Measurements from ENCODE around the gene MTCH1. TPM values are rescaled to one million over a fixed set of nuclear protein-coding genes. Genes with fewer than 3 reads are reported as not detected.

Gene MTCH1
- total and polyA plus RNA-seq, 2 of the 4 experiments (the other 2 are of a cell fraction) = 215 to 263 TPM

DNA sequence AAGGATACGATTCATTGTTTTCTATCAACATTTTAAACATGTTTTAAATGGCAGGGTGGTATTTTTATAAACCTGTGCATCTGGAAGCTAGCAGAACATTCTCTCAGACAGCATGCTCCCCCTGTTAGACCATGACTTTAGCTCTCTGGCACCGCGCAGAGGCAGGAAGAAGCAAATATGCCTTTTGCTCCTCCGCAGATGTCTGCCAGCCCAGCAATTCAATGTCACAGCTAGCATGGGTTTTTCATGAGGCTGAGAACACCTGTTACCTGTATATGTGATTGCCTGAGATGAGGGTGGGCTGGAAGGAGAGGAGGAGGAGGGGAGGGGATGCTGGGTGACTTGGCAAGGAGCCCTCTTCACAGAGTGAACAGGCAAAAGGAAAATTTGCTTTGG, 6.7 kb downstream of the MTCH1 start:
- Histone ChIP-seq H3K56ac (ENCODE audit: extremely low read depth, insufficient read depth, low read length) (no peak overlapping the region), H3K14ac (replicated peaks; ENCODE audit: low read depth, low read length) (no peak overlapping the region), H3K79me1 (ENCODE audit: low read depth in 1 of 2, low read length in 2 of 2) (peaks cover 40 to 88% of the 10 kb centered on the region in 2 experiments), H4K5ac (ENCODE audit: low read depth, low read length) (no peak overlapping the region), H2AK5ac (ENCODE audit: low read depth, low read length) (no peak overlapping the region), H2BK20ac (ENCODE audit: low read depth, low read length) (no peak overlapping the region), H3K23ac (ENCODE audit: low read depth, low read length) (no peak overlapping the region), H3K9me1 (ENCODE audit: insufficient read depth, low read length) (peaks cover 18% of the 10 kb centered on the region), H3K4me3 (ENCODE audit: insufficient read depth, low read depth, low read length) (no peak overlapping the region), H2BK120ac (ENCODE audit: low read depth, low read length) (no peak overlapping the region), H4K20me1 (ENCODE audit: insufficient read depth, low read length) (peaks cover 82% of the 10 kb centered on the region), H3K27me3 (ENCODE audit: control insufficient read depth, insufficient read depth, low read length) (no peaks in the 10 kb centered on the region), H4K91ac (ENCODE audit: insufficient read depth, low read depth, low read length) (no peak overlapping the region), H2BK15ac (ENCODE audit: low read depth, low read length) (no peak overlapping the region), H2BK5ac (ENCODE audit: low read depth, low read length, poor library complexity, severe bottlenecking) (no peak overlapping the region), H3K18ac (ENCODE audit: low read depth, low read length) (no peak overlapping the region), H3K4me1 (ENCODE audit: control insufficient read depth, insufficient read depth, low read length) (peaks cover 13% of the 10 kb centered on the region), H3K36me3 (ENCODE audit: control insufficient read depth, insufficient read depth, low read length) (peaks cover 58% of the 10 kb centered on the region), H2AK9ac (replicated peaks; ENCODE audit: low read depth, low read length, poor library complexity) (no peak overlapping the region), H3K4me2 (ENCODE audit: low read depth, low read length) (no peak overlapping the region), H3K9me3 (ENCODE audit: control insufficient read depth, insufficient read depth, low read length) (no peaks in the 10 kb centered on the region), H3K4ac (ENCODE audit: low read depth, low read length) (no peak overlapping the region), H3K9ac (ENCODE audit: low read depth, low read length) (no peak overlapping the region), H2AFZ (replicated peaks; ENCODE audit: low read length, poor library complexity) (no peak overlapping the region), H3K27ac (ENCODE audit: insufficient read depth, low read length) (no peak overlapping the region), H4K8ac (ENCODE audit: low read depth in 2 of 2, low read length in 2 of 2) (no peak overlapping the region)
- 79% methylated on average over 3 of the region's 4 CpGs; no CpG with 5 or more reads in 1 of the 2 experiments for WGBS, 2 experiments (ENCODE audit: extremely low coverage in 2 of 2, insufficient read length in 1 of 2)
- intact Hi-C loops (cut with micrococcal nuclease) (loop anchor here (1.0 kb wide), 2 partner anchors 94 to 213 kb away; partner anchors contain the start of gene C6orf89), dilution Hi-C loops (cut with HindIII; ENCODE audit: low sequenced_read_pairs, unreplicated experiment) (no loop called here), in situ Hi-C loops (cut with MboI; ENCODE audit: low sequenced_read_pairs) (no loop called here)
- no TSS peak for BruUV-seq (replicated peaks)
- DNase-seq = peak; percentile 41
- ATAC-seq (ENCODE audit: low read depth) = peak; percentile 56; the same call in 1 of the 2 replicates
- CTCF ChIA-PET = interaction anchor here (0.6 to 1.1 kb wide), 4 partner anchors 9 to 105 kb away, joined by 3 to 7 read pairs (median 4); partner anchors contain the start of gene C6orf89
- POLR2A ChIA-PET (ENCODE audit: unreplicated experiment) = no interaction called here
- TF ChIP-seq MAFK (IDR thresholded peaks at IDR 0.05; ENCODE audit: low read depth, low read length) (no peak), USF2 (IDR thresholded peaks at IDR 0.05; ENCODE audit: low read depth, low read length) (no peak), POLR2A (IDR thresholded peaks at IDR 0.05; ENCODE audit: low read depth, low read length) (no peak), CEBPB (IDR thresholded peaks at IDR 0.05; ENCODE audit: low read depth, low read length) (no peak), BHLHE40 (IDR thresholded peaks at IDR 0.05; ENCODE audit: low read depth, low read length) (no peak), MAZ (IDR thresholded peaks at IDR 0.05; ENCODE audit: borderline replicate concordance, low read depth, low read length) (no peak), RFX5 (IDR thresholded peaks at IDR 0.05; ENCODE audit: low read depth, low read length) (no peak), FOS (IDR thresholded peaks at IDR 0.05; ENCODE audit: low read depth, low read length) (no peak), MXI1 (IDR thresholded peaks at IDR 0.05; ENCODE audit: borderline replicate concordance, low read depth, low read length) (no peak), RCOR1 (IDR thresholded peaks at IDR 0.05; ENCODE audit: insufficient replicate concordance, low read length) (no peak), CHD1 (IDR thresholded peaks at IDR 0.05; ENCODE audit: low read depth, low read length) (no peak), NFE2L2 (IDR thresholded peaks at IDR 0.05; ENCODE audit: low read depth, low read length) (no peak), SMC3 (IDR thresholded peaks at IDR 0.05; ENCODE audit: low read depth, low read length) (peak; percentile 39), RAD21 (IDR thresholded peaks at IDR 0.05; ENCODE audit: low read length) (peak; percentile 53)
- TF ChIP-seq, protein P1, sequence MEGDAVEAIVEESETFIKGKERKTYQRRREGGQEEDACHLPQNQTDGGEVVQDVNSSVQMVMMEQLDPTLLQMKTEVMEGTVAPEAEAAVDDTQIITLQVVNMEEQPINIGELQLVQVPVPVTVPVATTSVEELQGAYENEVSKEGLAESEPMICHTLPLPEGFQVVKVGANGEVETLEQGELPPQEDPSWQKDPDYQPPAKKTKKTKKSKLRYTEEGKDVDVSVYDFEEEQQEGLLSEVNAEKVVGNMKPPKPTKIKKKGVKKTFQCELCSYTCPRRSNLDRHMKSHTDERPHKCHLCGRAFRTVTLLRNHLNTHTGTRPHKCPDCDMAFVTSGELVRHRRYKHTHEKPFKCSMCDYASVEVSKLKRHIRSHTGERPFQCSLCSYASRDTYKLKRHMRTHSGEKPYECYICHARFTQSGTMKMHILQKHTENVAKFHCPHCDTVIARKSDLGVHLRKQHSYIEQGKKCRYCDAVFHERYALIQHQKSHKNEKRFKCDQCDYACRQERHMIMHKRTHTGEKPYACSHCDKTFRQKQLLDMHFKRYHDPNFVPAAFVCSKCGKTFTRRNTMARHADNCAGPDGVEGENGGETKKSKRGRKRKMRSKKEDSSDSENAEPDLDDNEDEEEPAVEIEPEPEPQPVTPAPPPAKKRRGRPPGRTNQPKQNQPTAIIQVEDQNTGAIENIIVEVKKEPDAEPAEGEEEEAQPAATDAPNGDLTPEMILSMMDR (conservative IDR thresholded peaks at IDR 0.05; ENCODE audit: low read depth, low read length) = peak; percentile 40

All from IMR-90 (cell line).